G401.6 (cell line): ENCODE measurements around the gene ANKS1B.
"Not testable (repeated sequence)": the region's sequence is repeated elsewhere in the genome, so short reads cannot be mapped to it uniquely, and the experiment has no call there.

Experiments
- FAIRE-seq: peaks from 2 replicates; lab custom pipeline; 2012; peaks lifted over from hg19 to GRCh38; lab: Jason Lieb, UNC

ANKS1B gene

GRCh38 chr12:99861731-99862130 lies 123.0 kb downstream of the ANKS1B start:
- FAIRE-seq = no peak

DNA sequence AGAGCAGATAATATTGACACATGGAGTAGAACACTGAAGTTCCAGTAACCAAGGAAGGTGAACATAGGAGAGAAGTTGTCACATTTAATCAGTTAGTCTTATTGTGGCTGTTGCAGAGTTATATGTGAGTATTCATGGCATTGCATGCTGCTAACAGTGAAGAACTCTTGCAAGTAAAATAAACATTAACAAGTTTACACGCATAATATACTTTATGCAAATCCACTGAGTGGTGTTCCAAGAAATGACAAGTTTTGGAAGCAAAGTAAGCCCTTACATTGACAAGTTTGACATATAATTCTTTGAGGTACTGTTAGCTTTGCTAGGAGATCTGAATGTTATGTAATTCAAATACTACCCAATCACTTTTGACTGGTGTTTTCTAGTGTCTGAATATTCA lies 125.6 kb downstream of the ANKS1B start:
- no peak for FAIRE-seq

GRCh38 chr12:99852666-99853065 lies 132.1 kb downstream of the ANKS1B start:
- FAIRE-seq = no peak

GRCh38 chr12:99847936-99848335 lies 136.8 kb downstream of the ANKS1B start:
- no peak for FAIRE-seq

GRCh38 chr12:99834710-99835109 lies 150.0 kb downstream of the ANKS1B start:
- no peak for FAIRE-seq

- no peak for FAIRE-seq
Measured at GRCh38 chr12:99833397-99833796, 151.3 kb downstream of the ANKS1B start.

GRCh38 chr12:99824900-99825542 lies 159.7 kb downstream of the ANKS1B start:
- FAIRE-seq = no peak

GRCh38 chr12:99822273-99822672 lies 162.5 kb downstream of the ANKS1B start:
- no peak for FAIRE-seq

DNA sequence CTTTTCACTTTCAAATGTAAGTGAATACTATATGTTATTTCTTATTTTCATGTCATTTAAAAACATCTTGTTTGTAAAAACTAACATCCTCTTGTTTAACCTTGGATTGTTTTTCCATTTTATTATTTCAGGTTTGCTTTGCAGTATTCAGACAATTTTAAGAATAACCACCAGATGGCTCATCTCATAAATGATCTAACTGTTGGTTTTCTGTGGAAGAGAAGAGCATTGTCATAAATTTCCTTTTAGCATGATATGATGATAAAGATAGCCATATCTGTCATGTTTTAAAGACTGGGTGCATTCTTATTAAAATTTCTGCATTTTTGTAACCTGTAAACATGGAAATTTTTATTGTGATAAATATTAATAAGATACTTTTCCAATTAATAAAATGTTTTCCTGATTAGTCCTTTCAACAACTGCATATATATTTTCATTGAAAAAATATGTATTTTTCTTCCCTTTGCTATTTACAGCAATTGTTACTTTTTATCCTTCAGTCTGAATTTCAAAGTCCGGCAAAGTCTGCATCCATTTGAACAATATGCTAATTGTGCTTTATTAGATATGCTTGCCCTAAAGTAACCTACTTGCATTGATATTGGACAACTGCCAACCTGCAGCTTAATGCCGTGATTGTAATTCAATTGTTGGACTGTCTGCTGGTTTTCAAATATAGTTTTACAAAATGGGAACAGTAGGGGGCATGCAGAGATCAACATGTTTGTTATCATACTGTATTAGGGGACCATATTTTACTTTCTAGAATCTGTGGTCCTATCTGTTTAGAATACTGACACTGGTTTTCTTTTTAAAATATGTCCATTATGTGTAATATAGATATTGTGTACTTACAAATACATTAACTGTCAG lies 173.8 kb downstream of the ANKS1B start:
- FAIRE-seq = peak; percentile 88

DNA sequence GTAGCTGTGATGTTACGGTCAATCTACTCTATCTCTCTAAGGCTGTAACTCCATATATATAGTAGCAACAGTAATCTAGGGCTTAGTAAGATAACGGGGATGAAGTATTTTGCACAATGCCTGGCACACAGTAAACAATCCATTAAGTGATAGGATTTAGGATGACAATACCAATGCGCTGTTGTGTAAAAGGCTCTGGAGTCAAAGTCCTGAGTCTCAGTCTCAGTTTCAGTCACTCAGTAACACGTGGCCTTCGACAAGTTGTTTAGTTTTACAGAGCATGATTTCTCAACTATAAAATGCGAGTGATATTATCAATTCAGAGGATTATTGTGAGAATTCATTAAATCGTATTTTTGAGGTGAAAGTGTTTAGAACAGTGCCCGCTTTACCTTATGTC lies 174.8 kb downstream of the ANKS1B start:
- FAIRE-seq = no peak

GRCh38 chr12:99806304-99806703 lies 178.4 kb downstream of the ANKS1B start:
- no peak for FAIRE-seq

DNA sequence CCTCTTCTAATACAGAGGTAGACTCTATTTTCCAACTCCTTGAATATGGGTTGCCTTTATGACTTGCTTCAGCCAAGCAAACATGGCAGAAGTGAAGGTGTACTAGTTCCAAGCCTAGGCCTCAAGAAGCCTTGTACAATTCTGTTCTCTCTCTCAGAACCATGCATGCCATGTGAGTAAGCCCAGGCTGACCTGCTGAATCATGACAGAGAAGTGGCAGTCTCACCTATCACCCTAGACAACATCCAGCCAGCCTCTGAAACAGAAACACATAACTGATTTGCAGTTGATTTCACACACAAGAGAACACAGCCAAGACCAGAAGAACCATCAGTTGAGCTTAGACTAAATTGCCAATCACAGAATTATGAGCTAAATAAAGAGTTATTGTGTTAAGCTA lies 180.0 kb downstream of the ANKS1B start:
- FAIRE-seq = no peak

DNA sequence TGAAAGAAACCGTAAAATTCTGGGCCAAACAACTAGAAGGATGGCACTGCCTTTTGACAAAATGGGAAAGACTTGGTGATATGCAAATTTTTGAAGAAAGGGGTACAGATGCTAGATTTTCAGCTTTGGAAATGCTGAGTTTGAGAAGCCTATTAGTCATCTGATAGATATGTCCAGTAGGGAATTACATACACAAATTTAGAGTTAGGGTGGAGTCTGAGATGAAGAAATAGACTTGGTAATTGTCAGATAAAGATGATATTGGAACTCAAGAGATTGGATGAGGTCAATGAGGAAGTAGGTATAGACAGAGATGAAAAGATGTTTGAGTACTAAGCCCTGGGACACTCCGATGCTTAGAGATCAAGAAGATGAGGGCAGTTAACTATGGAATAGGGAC lies 184.1 kb downstream of the ANKS1B start:
- no peak for FAIRE-seq

DNA sequence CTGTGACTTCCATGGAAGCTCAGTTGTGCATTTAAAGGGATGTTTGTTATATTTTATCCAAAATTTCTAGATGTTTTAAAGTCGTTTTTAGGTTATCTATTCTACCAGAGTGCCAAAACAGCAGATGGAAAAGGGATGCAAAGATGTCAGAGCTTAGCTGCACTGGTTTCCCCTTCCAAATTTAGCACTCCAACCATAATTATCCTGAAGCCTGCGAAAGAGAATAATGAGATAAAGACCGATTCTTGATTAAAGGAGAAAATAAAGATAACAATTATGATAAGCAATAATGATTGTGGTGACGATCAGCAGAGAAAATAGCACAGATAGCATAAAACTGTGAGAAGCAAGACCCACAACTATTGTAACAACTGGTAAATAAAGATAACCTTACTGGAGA lies 186.8 kb downstream of the ANKS1B start:
- not testable (repeated sequence) for FAIRE-seq

GRCh38 chr12:99783421-99783820 lies 201.3 kb downstream of the ANKS1B start:
- no peak for FAIRE-seq

DNA sequence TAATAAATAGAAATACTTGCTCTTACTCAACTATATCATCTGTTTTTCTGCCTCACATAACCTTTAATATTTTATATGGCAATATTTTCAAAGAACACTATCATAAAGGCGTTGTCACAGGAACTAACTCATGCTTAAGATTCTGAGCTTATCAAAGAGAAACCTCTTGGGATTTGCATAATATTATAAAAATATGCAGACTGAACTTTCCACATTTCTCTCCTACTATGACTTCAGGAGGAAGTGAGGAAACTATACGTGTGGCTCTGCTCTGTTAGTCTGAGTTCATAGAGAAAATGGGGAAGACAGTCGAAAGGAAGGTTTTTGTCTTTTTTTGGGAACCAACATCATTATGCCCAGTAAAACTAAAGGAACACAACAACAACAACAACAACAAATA lies 212.5 kb downstream of the ANKS1B start:
- no peak for FAIRE-seq

GRCh38 chr12:99771659-99772058 lies 213.1 kb downstream of the ANKS1B start:
- no peak for FAIRE-seq

DNA sequence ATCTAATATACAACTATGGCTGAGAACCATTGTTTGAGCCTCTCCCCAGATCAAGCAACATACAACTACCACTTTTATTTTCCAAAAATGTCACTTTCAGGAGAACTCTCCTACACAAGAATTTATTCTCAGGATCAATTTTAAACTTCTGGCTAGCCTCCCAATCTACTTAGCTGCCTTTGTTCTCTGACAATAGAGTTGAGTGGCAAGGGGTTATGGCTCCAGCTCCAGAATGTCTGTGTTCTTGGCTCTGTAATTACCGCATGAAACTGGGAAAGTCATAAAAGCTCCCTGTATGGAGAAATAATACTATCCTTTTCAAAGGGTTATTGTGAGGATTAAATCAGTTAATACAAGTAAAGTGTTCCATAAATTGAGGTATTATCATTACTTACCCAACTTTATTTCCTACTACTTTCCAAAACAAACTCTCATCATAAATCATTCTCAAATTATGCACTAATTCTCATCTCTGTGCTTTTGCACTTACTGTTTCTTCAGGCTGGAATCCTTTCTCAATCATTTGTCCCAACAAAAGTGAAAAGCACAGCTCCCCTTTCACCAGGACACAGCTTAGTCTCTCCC lies 215.2 kb downstream of the ANKS1B start:
- FAIRE-seq = no peak

DNA sequence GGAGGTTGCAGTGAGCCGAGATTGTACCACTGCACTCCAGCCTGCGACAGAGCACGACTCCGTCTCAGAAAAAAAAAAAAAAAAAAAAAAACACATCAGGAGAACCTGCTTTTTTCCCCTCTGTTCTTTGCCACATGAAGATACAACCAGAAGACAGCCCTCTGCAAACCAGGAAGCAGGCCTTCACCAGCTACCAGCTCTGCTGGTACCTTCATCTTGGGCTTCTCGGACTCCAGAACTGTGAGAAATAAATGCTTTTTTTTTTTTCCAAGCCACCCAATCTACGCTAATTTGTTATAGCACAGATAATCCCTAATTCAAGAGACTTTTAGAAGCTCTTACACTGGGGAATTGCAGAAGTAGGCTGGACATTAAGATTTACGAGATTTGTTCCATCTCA lies 216.0 kb downstream of the ANKS1B start:
- no peak for FAIRE-seq

DNA sequence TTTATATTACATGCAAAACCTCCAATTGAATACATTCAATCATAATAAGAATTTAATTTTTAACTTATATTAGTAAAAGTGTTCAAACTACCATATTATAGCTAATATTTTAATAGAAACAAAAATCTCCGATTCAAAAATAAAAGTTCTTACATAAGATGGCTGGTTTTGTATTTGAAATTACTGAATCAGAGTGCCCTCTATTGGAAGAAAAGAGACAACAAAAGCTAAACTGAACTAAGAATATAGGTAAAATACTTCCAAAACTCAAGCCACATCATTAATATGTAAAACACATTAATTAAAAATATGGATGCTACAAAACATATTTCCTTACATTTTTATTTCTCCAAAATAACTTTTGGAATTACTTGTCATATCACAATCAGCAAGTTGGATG lies 216.9 kb downstream of the ANKS1B start:
- FAIRE-seq = peak; percentile 95

GRCh38 chr12:99766408-99766807 lies 218.3 kb downstream of the ANKS1B start:
- FAIRE-seq = no peak

GRCh38 chr12:99765469-99766114 lies 219.1 kb downstream of the ANKS1B start:
- FAIRE-seq = no peak

- FAIRE-seq = no peak
Measured at GRCh38 chr12:99759444-99759843, 225.3 kb downstream of the ANKS1B start.
